HepG2 (cell line): ENCODE measurements around the gene NTSR2. TPM values are rescaled to one million over a fixed set of nuclear protein-coding genes. Genes with fewer than 3 reads are reported as not detected.

ENCODE experiments used
- ATAC-seq: fragments of 200-7000 bp; cut with Tn5 transposase; 3 replicates; pipeline ENCODE4 v1.9.1; 2020; ENCODE audit warnings: mild to moderate bottlenecking, moderate library complexity
- BruUV-seq: library from RNA; stranded (reverse); fragments of 400-500 nt; replicated peaks from 2 replicates; lab custom pipeline; 2021; lab: Mats Ljungman, UMichigan
- CTCF ChIA-PET: fragments of 300-600 bp; formaldehyde crosslinking; extraction: SDS; loops from one replicate; lab custom pipeline; 2021; ENCODE audit warnings: low total read pairs, inconsistent platforms, low intra/inter-chr PET ratio; lab: Yijun Ruan, JAX
- POLR2A ChIA-PET: fragments of 350-600 bp; sonication (Branson Sonifier 250); formaldehyde crosslinking; loops from one replicate; lab custom pipeline; 2020; ENCODE audit warnings: antibody characterized with exemption, inconsistent platforms; lab: Yijun Ruan, JAX
- DNase-seq: peaks from one replicate; pipeline ENCODE4 v3.0.0-alpha.2; 2015; ENCODE audit warnings: low spot score
- FAIRE-seq: peaks from 3 replicates; lab custom pipeline; 2011; peaks lifted over from hg19 to GRCh38; lab: Jason Lieb, UNC
- H2AFZ ChIP-seq: one replicate; pipeline ENCODE4 v1.6.1; 2011; ENCODE audit warnings: low read length, inconsistent platforms
- H3K27ac ChIP-seq: fragments of 300-600 bp; 3 replicates; pipeline ENCODE4 v1.8.0; 2011; ENCODE audit warnings: mixed run types, mild to moderate bottlenecking, mixed read lengths, low read length, inconsistent platforms; ENCODE audit not compliant: insufficient read depth; ENCODE audit errors: extremely low read length
- H3K27me3 ChIP-seq, 2 experiments: fragments of 200-600 bp in 1 of 2; 2 replicates in 1 of 2; 3 replicates in 1 of 2; pipeline versions ENCODE4 v1.6.0 to v1.8.0; 2011; ENCODE audit warnings: low read length in 2 of 2, mild to moderate bottlenecking in 2 of 2, moderate library complexity in 2 of 2, inconsistent platforms in 1 of 2; ENCODE audit not compliant: insufficient read depth in 2 of 2, control insufficient read depth in 1 of 2
- H3K36me3 ChIP-seq, 2 experiments: fragments of 200-600 bp in 1 of 2; replicated peaks in 1 of 2; 2 replicates in 1 of 2; 3 replicates in 1 of 2; pipeline versions ENCODE4 v1.5.1 to v1.8.0; 2011; ENCODE audit warnings: low read length in 2 of 2, inconsistent platforms in 1 of 2; ENCODE audit not compliant: insufficient read depth in 2 of 2, control insufficient read depth in 1 of 2
- H3K4me1 ChIP-seq: 2 replicates; pipeline ENCODE4 v1.5.1; 2012; ENCODE audit warnings: low read length, inconsistent platforms; ENCODE audit not compliant: insufficient read depth
- H3K4me2 ChIP-seq: 2 replicates; pipeline ENCODE4 v1.6.0; 2011; ENCODE audit warnings: low read depth, low read length, inconsistent platforms
- H3K4me3 ChIP-seq, 3 experiments: fragments of 200-600 bp in 1 of 3; sonication (generic), shearing (Covaris generic) in 1 of 3; replicated peaks in 1 of 3; 2 replicates each; pipeline ENCODE4 v1.5.1; 2011 to 2016; ENCODE audit warnings: low read length in 3 of 3, inconsistent platforms in 2 of 3, low read depth in 2 of 3, mild to moderate bottlenecking in 2 of 3, control low read depth in 1 of 3, mixed read lengths in 1 of 3; ENCODE audit not compliant: insufficient read depth in 1 of 3
- H3K79me2 ChIP-seq: one replicate; pipeline ENCODE4 v1.6.1; 2011; ENCODE audit warnings: low read length, inconsistent platforms; ENCODE audit not compliant: insufficient read depth
- H3K9ac ChIP-seq: 2 replicates; pipeline ENCODE4 v1.6.0; 2011; ENCODE audit warnings: mild to moderate bottlenecking, low read depth, low read length, inconsistent platforms; ENCODE audit not compliant: insufficient read depth
- H3K9me3 ChIP-seq: 2 replicates; pipeline ENCODE4 v1.5.1; 2012; ENCODE audit warnings: mild to moderate bottlenecking, low read length
- H4K20me1 ChIP-seq: 2 replicates; pipeline ENCODE4 v1.6.0; 2011; ENCODE audit warnings: inconsistent platforms, mild to moderate bottlenecking, low read length, moderate library complexity; ENCODE audit not compliant: insufficient read depth
- ATF7 ChIP-seq, 2 experiments: fragments of 450-650 bp in 1 of 2; sonication (generic) in 1 of 2; formaldehyde crosslinking in 1 of 2; IDR thresholded peaks; 2 replicates each; pipeline versions ENCODE4 v1.4.0 to v1.6.1; 2016 to 2020; ENCODE audit warnings: antibody characterized with exemption in 1 of 2, mild to moderate bottlenecking in 1 of 2, missing genetic modification reagents in 1 of 2
- CREB1 ChIP-seq, 2 experiments: fragments of 450-650 bp in 1 of 2; IDR thresholded peaks; 2 replicates each; pipeline ENCODE4 v1.6.1; 2016 to 2017; ENCODE audit warnings: control low read depth in 1 of 2, mild to moderate bottlenecking in 1 of 2, missing compliant biosample characterization in 1 of 2, missing genetic modification characterization in 1 of 2
- FOXK1 ChIP-seq: sonication (generic); formaldehyde crosslinking; IDR thresholded peaks from 2 replicates; pipeline ENCODE4 v1.4.0; 2020; ENCODE audit warnings: low read depth, missing genetic modification reagents, borderline replicate concordance
- PAWR ChIP-seq: sonication (generic); formaldehyde crosslinking; IDR thresholded peaks from 2 replicates; pipeline ENCODE4 v1.4.0; 2020; ENCODE audit warnings: missing genetic modification reagents, mild to moderate bottlenecking, borderline replicate concordance
- SP4 ChIP-seq: sonication (generic); formaldehyde crosslinking; IDR thresholded peaks from 2 replicates; pipeline ENCODE4 v1.8.1; 2023; ENCODE audit warnings: mild to moderate bottlenecking, missing genetic modification reagents
- TOPORS ChIP-seq: sonication (generic); formaldehyde crosslinking; IDR thresholded peaks from 2 replicates; pipeline ENCODE4 v1.8.0; 2023; ENCODE audit warnings: mild to moderate bottlenecking, missing genetic modification reagents
- ZFP36 ChIP-seq: fragments of 150-350 bp; IDR thresholded peaks from 2 replicates; pipeline ENCODE4 v1.6.1; 2018; ENCODE audit warnings: borderline replicate concordance, low read length, low read depth; ENCODE audit not compliant: partially characterized antibody
- ZNF12 ChIP-seq: sonication (generic); formaldehyde crosslinking; IDR thresholded peaks from 2 replicates; pipeline ENCODE4 v1.5.0; 2020; ENCODE audit warnings: missing genetic modification reagents
- ZNF17 ChIP-seq: sonication (generic); formaldehyde crosslinking; IDR thresholded peaks from 2 replicates; pipeline ENCODE4 v1.5.0; 2020; ENCODE audit warnings: mild to moderate bottlenecking, missing genetic modification reagents
- ZNF331 ChIP-seq: sonication (generic); formaldehyde crosslinking; IDR thresholded peaks from 2 replicates; pipeline ENCODE4 v1.4.0; 2020; ENCODE audit warnings: missing genetic modification reagents
- ZNF639 ChIP-seq: conservative IDR thresholded peaks from 2 replicates; pipeline ENCODE4 v1.6.1; 2018; ENCODE audit warnings: missing genetic modification reagents
- WGBS: methylation state at CpG from one replicate; pipeline ENCODE4 v1.1.6; 2017; ENCODE audit warnings: low lambda C conversion rate; 5-methylcytosine and 5-hydroxymethylcytosine counted together
- in situ Hi-C: cut with HindIII; loops from 2 replicates; pipeline ENCODE4 v1.10.0; 2017; ENCODE audit warnings: low pct_unique_long_range_greater_than_20kb; ENCODE audit not compliant: extremely low pct_ligation_motif_present
- intact Hi-C: fragments of 100-400 bp; cut with micrococcal nuclease; formaldehyde crosslinking; loops from one replicate; pipeline ENCODE4 v1.10.0; 2022; ENCODE audit not compliant: unreplicated experiment
- polyA plus RNA-seq, 8 experiments: library from polyadenylated mRNA; depleted of rRNA in 3 of 8; stranded (reverse) in 7 of 8; unstranded in 1 of 8; fragments of >200 nt; fragmentation: Illumina TruSeq in 4 of 8; extraction: Trizol in 4 of 8; gene quantifications; 2 replicates each; pipeline versions ENCODE4 v1.2.1 to v1.2.3, GENCODE V29; 2011 to 2016; ENCODE audit warnings: low read depth in 4 of 8, missing spikeins in 1 of 8, mixed read lengths in 1 of 8; ENCODE audit not compliant: insufficient read depth in 1 of 8
- total RNA-seq, 5 experiments: library from RNA; depleted of rRNA; stranded (reverse); fragments of >200 nt; fragmentation: Illumina TruSeq; extraction: Trizol; gene quantifications; 2 replicates each; pipeline ENCODE4 v1.2.3, GENCODE V29; 2016; ENCODE audit warnings: low read depth in 1 of 5

Gene NTSR2
- total and polyA plus RNA-seq, 2 of the 13 experiments (the other 11 are each of a cell fraction or from before 2014, with no cell fraction given) = not detected

- intact Hi-C loops = loop anchor here (10.0 kb wide), 1 partner anchor 101 kb away; no protein-coding TSS in a partner anchor
- 45% methylated on average over 10 of the region's 10 CpGs for WGBS
- H3K79me2 ChIP-seq = no peaks in the 10 kb centered on the region
- DNase-seq = no peak
- FAIRE-seq = no peak
- H3K27me3 ChIP-seq = peaks cover under 1 to 59% of the 10 kb centered on the region in 2 experiments; a peak in 4 of 5 replicates
- CTCF ChIA-PET = interaction anchor here (1.0 kb wide), 1 partner anchor 93 kb away, joined by 4 read pairs; no protein-coding TSS in a partner anchor
- TF ChIP-seq PAWR (CRISPR knock-in tag) (no peak), FOXK1 (CRISPR knock-in tag) (no peak), ZFP36 (no peak), ZNF12 (CRISPR knock-in tag) (no peak), TOPORS (CRISPR knock-in tag) (no peak), ZNF17 (CRISPR knock-in tag) (no peak), ZNF331 (CRISPR knock-in tag) (no peak)
- H3K9ac ChIP-seq = no peak overlapping the region
- no peak for ATAC-seq
- H3K9me3 ChIP-seq = no peaks in the 10 kb centered on the region
- H2AFZ ChIP-seq = no peak overlapping the region
- no peaks in the 10 kb centered on the region for H4K20me1 ChIP-seq
- no peak overlapping the region for H3K4me3 ChIP-seq
- peaks cover 31% of the 10 kb centered on the region for H3K4me1 ChIP-seq
- H3K4me2 ChIP-seq = no peak overlapping the region
- no TSS peak for BruUV-seq
- H3K36me3 ChIP-seq = no peaks in the 10 kb centered on the region
- POLR2A ChIA-PET = no interaction called here
- in situ Hi-C loops = loop anchor here (5.0 kb wide), 1 partner anchor 96 kb away; no protein-coding TSS in a partner anchor
- H3K27ac ChIP-seq = no peak overlapping the region
Measured at GRCh38 chr2:11685906-11686470, 16.0 kb upstream of the NTSR2 start.

GRCh38 chr2:11684894-11685460, 15.0 kb upstream of the NTSR2 start:
- 46% methylated on average over 12 of the region's 12 CpGs for WGBS
- DNase-seq = no peak
- intact Hi-C loops = loop anchor here (5.0 to 10.0 kb wide), 2 partner anchors 100 to 263 kb away; no protein-coding TSS in a partner anchor
- CTCF ChIA-PET = interaction anchor here (1.0 kb wide), 1 partner anchor 94 kb away, joined by 4 read pairs; no protein-coding TSS in a partner anchor
- TF ChIP-seq ATF7 (IDR thresholded peaks at IDR 0.05) (peak; percentile 97), ATF7 (CRISPR knock-in tag; IDR thresholded peaks at IDR 0.05) (no peak), CREB1 (IDR thresholded peaks at IDR 0.05) (peak; percentile 55; the same call in 1 of the 2 replicates), CREB1 (CRISPR knock-in tag; IDR thresholded peaks at IDR 0.05) (no peak), ZNF639 (CRISPR knock-in tag) (no peak), SP4 (no peak)
- TF ChIP-seq, all 625 proteins: peak for 2
- POLR2A ChIA-PET = no interaction called here
- Histone ChIP-seq H3K4me1 (peaks cover 41% of the 10 kb centered on the region), H3K79me2 (no peaks in the 10 kb centered on the region), H3K9me3 (no peaks in the 10 kb centered on the region), H3K27me3 (peaks cover 2 to 57% of the 10 kb centered on the region in 2 experiments; a peak in 4 of 5 replicates), H3K4me2 (no peak overlapping the region), H3K27ac (no peak overlapping the region), H2AFZ (no peak overlapping the region), H3K4me3 (no peak overlapping the region), H4K20me1 (no peaks in the 10 kb centered on the region), H3K9ac (no peak overlapping the region), H3K36me3 (no peaks in the 10 kb centered on the region)
- no TSS peak for BruUV-seq
- no peak for FAIRE-seq
- in situ Hi-C loops = loop anchor here (5.0 kb wide), 1 partner anchor 97 kb away; no protein-coding TSS in a partner anchor
- no peak for ATAC-seq
